Retinal pigment epithelial cell (primary cell): ENCODE results near the gene PLA2G10.

Experiments
- DNase-seq: peaks from one replicate; pipeline ENCODE4 v3.0.0-alpha.2; 2010; ENCODE audit warnings: low read depth
- H3K4me3 ChIP-seq: 2 replicates; pipeline ENCODE4 v1.5.1; 2011; ENCODE audit warnings: mild to moderate bottlenecking, low read length, control low read depth, moderate library complexity
- TF ChIP-seq, protein P1 (sequence below): conservative IDR thresholded peaks from 2 replicates; pipeline ENCODE4 v1.5.1; 2011; ENCODE audit warnings: low read depth, low read length, control low read depth, inconsistent platforms

The PLA2G10 gene

GRCh38 chr16:14678748-14679497 lies 15.2 kb downstream of the PLA2G10 start:
- no peak overlapping the region for H3K4me3 ChIP-seq
- TF ChIP-seq, protein P1, sequence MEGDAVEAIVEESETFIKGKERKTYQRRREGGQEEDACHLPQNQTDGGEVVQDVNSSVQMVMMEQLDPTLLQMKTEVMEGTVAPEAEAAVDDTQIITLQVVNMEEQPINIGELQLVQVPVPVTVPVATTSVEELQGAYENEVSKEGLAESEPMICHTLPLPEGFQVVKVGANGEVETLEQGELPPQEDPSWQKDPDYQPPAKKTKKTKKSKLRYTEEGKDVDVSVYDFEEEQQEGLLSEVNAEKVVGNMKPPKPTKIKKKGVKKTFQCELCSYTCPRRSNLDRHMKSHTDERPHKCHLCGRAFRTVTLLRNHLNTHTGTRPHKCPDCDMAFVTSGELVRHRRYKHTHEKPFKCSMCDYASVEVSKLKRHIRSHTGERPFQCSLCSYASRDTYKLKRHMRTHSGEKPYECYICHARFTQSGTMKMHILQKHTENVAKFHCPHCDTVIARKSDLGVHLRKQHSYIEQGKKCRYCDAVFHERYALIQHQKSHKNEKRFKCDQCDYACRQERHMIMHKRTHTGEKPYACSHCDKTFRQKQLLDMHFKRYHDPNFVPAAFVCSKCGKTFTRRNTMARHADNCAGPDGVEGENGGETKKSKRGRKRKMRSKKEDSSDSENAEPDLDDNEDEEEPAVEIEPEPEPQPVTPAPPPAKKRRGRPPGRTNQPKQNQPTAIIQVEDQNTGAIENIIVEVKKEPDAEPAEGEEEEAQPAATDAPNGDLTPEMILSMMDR, result no peak
- no peak for DNase-seq

- no peak overlapping the region for H3K4me3 ChIP-seq
- TF ChIP-seq, protein P1, result no peak
- no peak for DNase-seq
Measured at GRCh38 chr16:14677627-14678026, 16.5 kb downstream of the PLA2G10 start.

GRCh38 chr16:14676633-14677032 lies 17.5 kb downstream of the PLA2G10 start:
- TF ChIP-seq, protein P1, result no peak
- no peak overlapping the region for H3K4me3 ChIP-seq
- DNase-seq, result no peak

DNA sequence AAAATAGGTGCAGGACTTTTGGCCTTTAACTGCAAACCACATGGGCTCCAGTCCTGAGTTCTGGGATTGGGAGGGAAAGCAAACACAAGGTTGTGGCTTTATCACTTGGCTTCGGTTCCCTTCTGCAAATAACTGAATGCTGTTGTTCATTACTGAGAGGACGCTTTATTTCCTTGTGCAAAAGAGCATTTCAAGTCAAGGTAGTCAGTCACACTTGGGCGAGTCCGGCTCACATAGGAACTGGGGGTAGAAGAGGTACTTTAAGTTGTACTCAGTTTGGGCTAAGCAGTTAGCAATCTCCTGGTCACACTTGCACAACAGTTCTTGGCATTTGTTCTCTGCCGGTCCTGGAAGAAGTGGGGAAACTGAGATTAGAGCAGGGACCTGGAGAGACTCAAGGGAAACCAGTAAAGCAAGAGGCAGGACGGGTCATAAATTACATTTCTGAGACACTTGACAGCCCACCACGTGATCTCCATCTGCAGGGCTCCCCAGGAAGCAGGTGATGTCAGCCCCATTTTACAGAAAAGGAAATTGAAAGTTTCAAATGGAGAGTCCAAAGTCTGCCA lies 21.6 kb downstream of the PLA2G10 start:
- H3K4me3 ChIP-seq, result no peak overlapping the region
- TF ChIP-seq, protein P1, result no peak
- no peak for DNase-seq

GRCh38 chr16:14669776-14670175 lies 24.3 kb downstream of the PLA2G10 start:
- DNase-seq, result no peak
- TF ChIP-seq, protein P1, result peak; percentile 9

DNA sequence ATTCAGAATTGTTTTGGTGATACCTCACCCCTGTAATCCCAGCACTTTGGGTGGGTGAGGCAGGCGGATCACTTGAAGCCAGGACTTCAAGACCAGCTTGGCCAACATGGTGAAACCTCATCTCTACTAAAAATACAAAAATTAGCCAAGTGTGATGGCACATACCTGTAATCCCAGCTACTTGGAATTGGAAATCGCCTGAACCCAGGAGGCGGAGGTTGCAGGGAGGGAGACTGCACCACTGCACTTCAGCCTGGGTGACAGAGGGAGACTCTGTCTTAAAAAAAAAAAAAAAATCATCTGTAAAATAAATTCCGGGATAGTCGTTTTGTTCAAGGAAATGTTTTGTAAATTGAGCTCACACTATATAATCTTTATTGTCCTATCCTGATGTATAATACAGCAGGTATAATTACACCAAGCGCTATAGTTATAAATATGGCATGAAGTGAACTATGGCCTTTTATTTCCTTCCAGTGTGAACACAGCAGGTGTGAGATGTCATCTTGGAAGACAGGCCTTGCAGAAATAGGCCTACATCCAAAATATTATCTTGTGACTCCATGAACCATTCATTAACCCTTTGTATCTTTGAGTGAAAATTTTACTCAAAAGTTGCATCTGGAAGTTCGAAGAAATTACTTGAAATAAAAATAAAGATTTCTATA lies 25.4 kb downstream of the PLA2G10 start:
- H3K4me3 ChIP-seq, result no peak overlapping the region
- no peak for DNase-seq
- TF ChIP-seq, protein P1, result no peak

More at GRCh38 chr16:14669776-14670175, 24.3 kb downstream of the PLA2G10 start:
- no peak overlapping the region for H3K4me3 ChIP-seq
